ENCODE data around the gene SLC25A45. TPM values are rescaled to one million over a fixed set of nuclear protein-coding genes. Genes with fewer than 3 reads are reported as not detected.

SLC25A45 gene
- total RNA-seq, 2 donors from 2014 or later, result 9.7 to 18.5 TPM

- H3K36me3 Mint-ChIP-seq, result peaks cover 12 to 16% of the 10 kb centered on the region in 2 donors
- peak overlapping the region; percentile 99 for H3K27ac Mint-ChIP-seq
- DNase-seq (ENCODE audit: low spot score in 2 of 2) (no peak), ATAC-seq (no peak)
- H3K9me3 Mint-ChIP-seq, result no peaks in the 10 kb centered on the region
Measured at GRCh38 chr11:65383778-65384177, 1.3 kb upstream of the SLC25A45 start.

GRCh38 chr11:65382804-65383368 lies 440 bp upstream of the SLC25A45 start:
- no peak for ATAC-seq

GRCh38 chr11:65381716-65382032 lies 772 bp downstream of the SLC25A45 start:
- no peaks in the 10 kb centered on the region for H3K9me3 Mint-ChIP-seq
- H3K36me3 Mint-ChIP-seq, result no peaks in the 10 kb centered on the region
- DNase-seq (ENCODE audit: low spot score in 2 of 2), result peak in 1 of 2 donors; percentile 42
- peak overlapping the region; percentile 99 for H3K27ac Mint-ChIP-seq
- ATAC-seq, result peak in 1 of 2 donors; percentile 25

More at GRCh38 chr11:65382804-65383368, 440 bp upstream of the SLC25A45 start:
- H3K9me3 Mint-ChIP-seq, result no peaks in the 10 kb centered on the region
- peak overlapping the region; percentile 99 for H3K27ac Mint-ChIP-seq
- no peak for DNase-seq (ENCODE audit: low spot score in 2 of 2)
- peaks cover 6 to 8% of the 10 kb centered on the region in 2 donors for H3K36me3 Mint-ChIP-seq

GRCh38 chr11:65380460-65381119 lies 1.9 kb downstream of the SLC25A45 start:
- no peaks in the 10 kb centered on the region for H3K36me3 Mint-ChIP-seq
- no peaks in the 10 kb centered on the region for H3K9me3 Mint-ChIP-seq
- DNase-seq (ENCODE audit: low spot score in 2 of 2) (no peak), ATAC-seq (no peak)
- peak overlapping the region; percentile 44 to 99 for H3K27ac Mint-ChIP-seq

GRCh38 chr11:65379698-65380459 lies 2.6 kb downstream of the SLC25A45 start:
- DNase-seq (ENCODE audit: low spot score in 2 of 2) (no peak), ATAC-seq (no peak)
- peak overlapping the region; percentile 88 to 99 for H3K27ac Mint-ChIP-seq
- H3K36me3 Mint-ChIP-seq, result no peaks in the 10 kb centered on the region
- H3K9me3 Mint-ChIP-seq, result no peaks in the 10 kb centered on the region

GRCh38 chr11:65378928-65379638 lies 3.4 kb downstream of the SLC25A45 start:
- no peak for DNase-seq (ENCODE audit: low spot score in 2 of 2)
- H3K27ac Mint-ChIP-seq, result no peak overlapping the region
- H3K36me3 Mint-ChIP-seq, result no peaks in the 10 kb centered on the region
- no peak for ATAC-seq
- H3K9me3 Mint-ChIP-seq, result no peaks in the 10 kb centered on the region

- DNase-seq (ENCODE audit: low spot score in 2 of 2), result no peak
- H3K27ac Mint-ChIP-seq, result peak overlapping the region; percentile 6 to 65
- no peaks in the 10 kb centered on the region for H3K36me3 Mint-ChIP-seq
- ATAC-seq, result no peak
- H3K9me3 Mint-ChIP-seq, result no peaks in the 10 kb centered on the region
Measured at GRCh38 chr11:65378208-65378927, 4.1 kb downstream of the SLC25A45 start.

GRCh38 chr11:65377777-65378176 lies 4.7 kb downstream of the SLC25A45 start:
- no peak for DNase-seq (ENCODE audit: low spot score in 2 of 2)
- H3K9me3 Mint-ChIP-seq, result no peaks in the 10 kb centered on the region
- H3K36me3 Mint-ChIP-seq, result no peaks in the 10 kb centered on the region
- H3K27ac Mint-ChIP-seq, result peak overlapping the region in 1 of 2 donors; percentile 6
- ATAC-seq, result no peak

GRCh38 chr11:65377036-65377435 lies 5.4 kb downstream of the SLC25A45 start:
- no peaks in the 10 kb centered on the region for H3K9me3 Mint-ChIP-seq
- DNase-seq (ENCODE audit: low spot score in 2 of 2), result no peak

GRCh38 chr11:65376138-65376713 lies 6.2 kb downstream of the SLC25A45 start:
- ATAC-seq (no peak), DNase-seq (ENCODE audit: low spot score in 2 of 2) (no peak)
- Mint-ChIP-seq H3K36me3 (no peaks in the 10 kb centered on the region), H3K9me3 (no peaks in the 10 kb centered on the region), H3K27ac (no peak overlapping the region)

More at GRCh38 chr11:65377036-65377435, 5.4 kb downstream of the SLC25A45 start:
- H3K27ac Mint-ChIP-seq, result peak overlapping the region in 1 of 2 donors; percentile 6
- no peak for ATAC-seq
- no peaks in the 10 kb centered on the region for H3K36me3 Mint-ChIP-seq

GRCh38 chr11:65375012-65375411 lies 7.4 kb downstream of the SLC25A45 start:
- H3K27ac Mint-ChIP-seq, result peak overlapping the region; percentile 11 to 52
- H3K9me3 Mint-ChIP-seq, result no peaks in the 10 kb centered on the region
- DNase-seq (ENCODE audit: low spot score in 2 of 2), result no peak
- no peaks in the 10 kb centered on the region for H3K36me3 Mint-ChIP-seq
- no peak for ATAC-seq

- no peak for DNase-seq (ENCODE audit: low spot score in 2 of 2)
- no peaks in the 10 kb centered on the region for H3K9me3 Mint-ChIP-seq
- no peaks in the 10 kb centered on the region for H3K36me3 Mint-ChIP-seq
- H3K27ac Mint-ChIP-seq, result peak overlapping the region; percentile 11 to 55
- no peak for ATAC-seq
Measured at GRCh38 chr11:65373839-65374580, 8.4 kb downstream of the SLC25A45 start.

GRCh38 chr11:65370659-65371049 lies 11.8 kb downstream of the SLC25A45 start:
- ATAC-seq (no peak), DNase-seq (ENCODE audit: low spot score in 2 of 2) (no peak)
- peak overlapping the region in 1 of 2 donors; percentile 89 for H3K27ac Mint-ChIP-seq
- H3K36me3 Mint-ChIP-seq, result no peaks in the 10 kb centered on the region
- no peaks in the 10 kb centered on the region for H3K9me3 Mint-ChIP-seq

- Mint-ChIP-seq H3K9me3 (no peaks in the 10 kb centered on the region), H3K27ac (no peak overlapping the region), H3K36me3 (no peaks in the 10 kb centered on the region)
- DNase-seq (ENCODE audit: low spot score in 2 of 2) (no peak), ATAC-seq (peak; percentile 73 to 80)
Measured at GRCh38 chr11:65366340-65366773, 16.1 kb downstream of the SLC25A45 start.

- DNase-seq (ENCODE audit: low spot score in 2 of 2) (no peak), ATAC-seq (no peak)
- no peak overlapping the region for H3K27ac Mint-ChIP-seq
- H3K36me3 Mint-ChIP-seq, result no peaks in the 10 kb centered on the region
- no peaks in the 10 kb centered on the region for H3K9me3 Mint-ChIP-seq
Measured at GRCh38 chr11:65363770-65364169, 18.7 kb downstream of the SLC25A45 start.
